Immature natural killer cell (primary cell): ENCODE results near the gene ERC1. TPM values are rescaled to one million over a fixed set of nuclear protein-coding genes. Genes with fewer than 3 reads are reported as not detected.

Experiments used
- DNase-seq, 3 donors: peaks; one replicate each; pipeline ENCODE4 v3.0.0; 2022; ENCODE audit warnings: mixed read lengths in 1 of 3
- H3K27ac Mint-ChIP-seq, 6 donors: one replicate each; pipeline ENCODE4 v1.8.0; 2020; ENCODE audit warnings: mixed read lengths in 6 of 6, mild to moderate bottlenecking in 5 of 6, inconsistent platforms in 4 of 6, moderate library complexity in 3 of 6
- H3K27me3 Mint-ChIP-seq, 3 donors: one replicate each; pipeline ENCODE4 v1.8.0; 2020 to 2021; ENCODE audit warnings: low read depth in 3 of 3, mild to moderate bottlenecking in 3 of 3, mixed read lengths in 3 of 3, moderate library complexity in 3 of 3, inconsistent platforms in 1 of 3
- H3K36me3 Mint-ChIP-seq, 3 donors: one replicate each; pipeline ENCODE4 v1.8.0; 2020; ENCODE audit warnings: mixed read lengths in 3 of 3, inconsistent platforms in 2 of 3, mild to moderate bottlenecking in 2 of 3
- H3K4me1 Mint-ChIP-seq, 2 donors: one replicate each; pipeline ENCODE4 v1.8.0; 2020; ENCODE audit warnings: inconsistent platforms in 2 of 2, mild to moderate bottlenecking in 2 of 2, mixed read lengths in 2 of 2, moderate library complexity in 1 of 2
- H3K4me3 Mint-ChIP-seq, 5 donors: one replicate each; pipeline ENCODE4 v1.8.0; 2020; ENCODE audit warnings: mild to moderate bottlenecking in 5 of 5, mixed read lengths in 5 of 5, inconsistent platforms in 3 of 5, moderate library complexity in 3 of 5
- H3K9me3 Mint-ChIP-seq, 6 donors: one replicate each; pipeline ENCODE4 v1.8.0; 2020; ENCODE audit warnings: mild to moderate bottlenecking in 6 of 6, mixed read lengths in 6 of 6, inconsistent platforms in 4 of 6, moderate library complexity in 3 of 6
- polyA plus RNA-seq, 3 donors: library from polyadenylated mRNA; unstranded; fragments of 300-500 nt; fragmentation: Illumina TruSeq; gene quantifications; one replicate each; pipeline ENCODE4 v1.2.3, GENCODE V29; 2021

Gene ERC1
- polyA plus RNA-seq, 3 donors from 2014 or later: 1.7 to 14.0 (median 5.4) TPM

DNA sequence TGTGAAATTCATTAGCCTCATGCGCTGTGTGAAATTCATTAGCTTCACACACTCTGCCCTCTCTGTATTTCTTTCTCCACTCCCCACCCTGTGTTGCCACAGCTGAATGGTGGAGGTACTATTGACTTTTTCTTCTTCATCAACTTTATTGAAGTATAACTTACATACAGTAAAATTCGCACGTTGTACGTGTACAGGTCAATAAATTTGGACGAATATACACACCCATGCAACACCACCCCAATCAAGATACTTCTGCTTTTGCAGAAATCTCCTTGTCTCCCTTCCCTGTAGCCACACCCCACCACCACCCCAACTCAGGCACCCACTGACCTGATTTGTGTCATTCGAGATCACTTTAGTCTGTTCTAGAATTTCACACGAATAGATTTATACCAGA is 551.6 kb downstream of the ERC1 start:
- peaks cover 19 to 54% (median 20%) of the 10 kb centered on the region in 3 donors for H3K27me3 Mint-ChIP-seq
- H3K27ac Mint-ChIP-seq: no peak overlapping the region
- DNase-seq: no peak

DNA sequence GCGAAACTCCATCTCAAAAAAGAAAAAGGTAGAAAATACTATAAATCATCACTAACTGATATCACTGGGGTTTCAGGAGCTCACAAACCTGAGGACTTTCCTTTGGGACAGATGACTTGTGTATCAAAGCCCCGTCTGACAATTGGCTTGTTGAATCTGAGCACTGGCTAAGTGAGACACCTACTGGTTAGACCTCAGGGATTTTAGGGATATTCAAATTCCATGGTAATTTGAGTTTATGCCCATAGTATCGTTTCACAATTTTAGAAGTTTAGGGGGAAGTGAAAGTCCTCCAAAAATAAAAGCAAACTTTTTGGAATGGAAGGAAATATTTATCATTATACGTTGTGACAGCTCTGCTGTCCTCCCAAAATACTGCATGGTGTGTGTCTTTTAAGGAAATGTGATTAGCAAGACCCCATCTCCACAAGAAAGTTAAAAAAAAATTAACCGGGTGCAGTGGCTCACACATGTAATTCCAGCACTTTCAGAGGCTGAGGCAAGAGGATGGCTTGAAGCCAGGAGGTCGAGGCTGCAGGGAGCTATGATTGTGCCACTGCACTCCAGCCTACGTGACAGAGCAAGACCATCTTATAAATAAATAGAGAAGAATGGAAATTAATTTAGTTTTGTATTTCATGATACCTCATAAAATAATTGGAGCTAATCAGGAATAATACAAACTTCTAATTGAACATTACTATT is 554.1 kb downstream of the ERC1 start:
- Mint-ChIP-seq H3K4me3 (no peak overlapping the region), H3K4me1 (no peaks in the 10 kb centered on the region), H3K27ac (no peak overlapping the region), H3K27me3 (peaks cover 8 to 38% (median 15%) of the 10 kb centered on the region in 3 donors), H3K9me3 (no peaks in the 10 kb centered on the region), H3K36me3 (no peaks in the 10 kb centered on the region)
- no peak for DNase-seq

More for the DNA sequence above, 551.6 kb downstream of the ERC1 start:
- Mint-ChIP-seq H3K36me3 (no peaks in the 10 kb centered on the region), H3K4me1 (no peaks in the 10 kb centered on the region), H3K4me3 (no peak overlapping the region), H3K9me3 (no peaks in the 10 kb centered on the region)

Other genes with a start within 250 kb of the ERC1 start
- 10 to 100 TPM in 1 of 3 donors, 1 to 10 TPM in 2; 7.5 to 46.5 (median 8.6) TPM for gene WNK1, start 238.6 kb upstream of the ERC1 start, polyA plus RNA-seq
- gene RAD52, start 41.5 kb upstream of the ERC1 start, polyA plus RNA-seq: 1 to 10 TPM in 2 of 3 donors, under 1 TPM in 1; 0.11 to 6.0 (median 4.9) TPM